Measurements from ENCODE around the gene NTHL1. TPM values are rescaled to one million over a fixed set of nuclear protein-coding genes. Genes with fewer than 3 reads are reported as not detected.

The NTHL1 gene
- total RNA-seq, 2 donors from 2014 or later, result 7.7 to 13.4 TPM

- Histone ChIP-seq H3K9me3 (no peaks in the 10 kb centered on the region), H3K27ac (no peak overlapping the region), H3K27me3 (replicated peaks; ENCODE audit: insufficient read depth) (no peaks in the 10 kb centered on the region), H3K4me1 (ENCODE audit: control insufficient read depth in 1 of 2, low read depth in 2 of 2) (no peaks in the 10 kb centered on the region), H3K4me3 (no peak overlapping the region), H3K36me3 (peaks cover 86% of the 10 kb centered on the region)
- ATAC-seq (ENCODE audit: insufficient number of reproducible peaks, low FRiP score, low read depth), result no peak
- no peak for TF ChIP-seq CTCF (IDR thresholded peaks at IDR 0.05)
- DNase-seq (ENCODE audit: low spot score), result no peak
These were observed 46.2 kb upstream of the NTHL1 start for GRCh38 chr16:2093793-2094192.

GRCh38 chr16:2092866-2093265, 45.2 kb upstream of the NTHL1 start:
- H3K27me3 ChIP-seq (replicated peaks; ENCODE audit: insufficient read depth), result no peaks in the 10 kb centered on the region
- ATAC-seq (ENCODE audit: insufficient number of reproducible peaks, low FRiP score, low read depth) (no peak), DNase-seq (ENCODE audit: low spot score) (no peak)
- no peak overlapping the region for H3K4me3 ChIP-seq
- peaks cover 95% of the 10 kb centered on the region for H3K36me3 ChIP-seq
- no peak overlapping the region for H3K27ac ChIP-seq
- no peaks in the 10 kb centered on the region for H3K9me3 ChIP-seq
- no peak for TF ChIP-seq CTCF (IDR thresholded peaks at IDR 0.05)
- H3K4me1 ChIP-seq (ENCODE audit: control insufficient read depth in 1 of 2, low read depth in 2 of 2), result no peaks in the 10 kb centered on the region

GRCh38 chr16:2092256-2092620, 44.6 kb upstream of the NTHL1 start:
- H3K27ac ChIP-seq, result no peak overlapping the region
- peaks cover 89% of the 10 kb centered on the region for H3K36me3 ChIP-seq

GRCh38 chr16:2091547-2092255, 44.1 kb upstream of the NTHL1 start:
- Histone ChIP-seq H3K27ac (no peak overlapping the region), H3K9me3 (no peaks in the 10 kb centered on the region), H3K4me1 (ENCODE audit: control insufficient read depth in 1 of 2, low read depth in 2 of 2) (no peaks in the 10 kb centered on the region), H3K36me3 (peaks cover 83% of the 10 kb centered on the region), H3K27me3 (replicated peaks; ENCODE audit: insufficient read depth) (no peaks in the 10 kb centered on the region), H3K4me3 (no peak overlapping the region)
- TF ChIP-seq CTCF (IDR thresholded peaks at IDR 0.05), result no peak
- DNase-seq (ENCODE audit: low spot score), result no peak
- no peak for ATAC-seq (ENCODE audit: insufficient number of reproducible peaks, low FRiP score, low read depth)

More at GRCh38 chr16:2092256-2092620, 44.6 kb upstream of the NTHL1 start:
- no peak for TF ChIP-seq CTCF (IDR thresholded peaks at IDR 0.05)
- Histone ChIP-seq H3K4me1 (ENCODE audit: control insufficient read depth in 1 of 2, low read depth in 2 of 2) (no peaks in the 10 kb centered on the region), H3K9me3 (no peaks in the 10 kb centered on the region), H3K27me3 (replicated peaks; ENCODE audit: insufficient read depth) (no peaks in the 10 kb centered on the region), H3K4me3 (no peak overlapping the region)
- ATAC-seq (ENCODE audit: insufficient number of reproducible peaks, low FRiP score, low read depth) (no peak), DNase-seq (ENCODE audit: low spot score) (no peak)

DNA sequence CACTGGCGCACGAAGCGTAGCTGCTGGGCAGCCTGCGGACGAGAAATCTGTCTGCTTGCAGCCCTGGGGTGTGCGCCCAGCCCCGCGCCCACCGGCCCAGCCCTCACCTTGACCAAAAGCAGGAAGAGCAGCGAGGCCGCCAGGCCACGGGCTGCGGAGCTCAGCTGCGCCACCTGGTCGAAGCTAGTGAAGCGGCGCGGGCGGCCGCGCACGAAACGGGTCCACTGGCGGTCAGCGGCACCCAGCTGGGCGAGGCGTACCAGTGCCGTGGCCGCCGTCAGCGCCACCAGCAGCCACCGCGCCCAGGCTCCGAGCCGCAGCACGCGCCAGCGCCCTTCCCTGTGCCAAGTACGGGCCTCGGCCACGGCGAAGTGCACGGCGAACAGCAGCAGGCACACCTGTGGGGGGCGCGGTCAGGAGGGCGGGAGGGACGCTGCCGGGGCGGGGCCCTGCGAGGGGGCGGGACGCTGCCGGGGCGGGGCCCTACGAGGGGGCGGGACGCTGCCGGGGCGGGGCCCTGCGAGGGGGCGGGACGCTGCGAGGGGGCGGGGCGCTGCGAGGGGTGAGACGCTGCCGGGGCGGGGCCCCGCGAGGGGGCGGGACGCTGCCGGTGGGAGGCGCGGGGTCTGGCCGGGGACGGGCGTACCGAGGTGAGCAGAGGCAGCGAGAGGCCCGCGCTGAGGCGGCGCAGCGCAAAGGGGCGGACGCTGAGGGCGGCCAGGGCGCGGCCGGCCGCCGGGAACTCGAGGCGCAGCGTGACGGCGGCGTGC, 43.3 kb upstream of the NTHL1 start:
- H3K9me3 ChIP-seq, result no peaks in the 10 kb centered on the region
- ATAC-seq (ENCODE audit: insufficient number of reproducible peaks, low FRiP score, low read depth) (no peak), DNase-seq (ENCODE audit: low spot score) (no peak)
- no peak overlapping the region for H3K4me3 ChIP-seq
- no peak for TF ChIP-seq CTCF (IDR thresholded peaks at IDR 0.05)
- H3K27ac ChIP-seq, result no peak overlapping the region
- H3K4me1 ChIP-seq (ENCODE audit: control insufficient read depth in 1 of 2, low read depth in 2 of 2), result no peaks in the 10 kb centered on the region
- no peaks in the 10 kb centered on the region for H3K27me3 ChIP-seq (replicated peaks; ENCODE audit: insufficient read depth)
- H3K36me3 ChIP-seq, result peaks cover 76% of the 10 kb centered on the region

Measured in thoracic aorta (tissue), 2 donors.